Activated CD4-positive, alpha-beta T cell treated with anti-CD3 and anti-CD28 coated beads, Interleukin-10, Interleukin-2, amounts not matched to agents 100 ng/mL and 50 ng/mL, durations not matched to agents 16 hours and 8 hours (primary cell): ENCODE data around the gene ROBO2.

Experiments used
- DNase-seq: peaks from one replicate; pipeline ENCODE4 v3.0.0-alpha.2; 2020

The ROBO2 gene

GRCh38 chr3:77436908-77437307, 397.0 kb downstream of the ROBO2 start:
- DNase-seq = no peak

DNA sequence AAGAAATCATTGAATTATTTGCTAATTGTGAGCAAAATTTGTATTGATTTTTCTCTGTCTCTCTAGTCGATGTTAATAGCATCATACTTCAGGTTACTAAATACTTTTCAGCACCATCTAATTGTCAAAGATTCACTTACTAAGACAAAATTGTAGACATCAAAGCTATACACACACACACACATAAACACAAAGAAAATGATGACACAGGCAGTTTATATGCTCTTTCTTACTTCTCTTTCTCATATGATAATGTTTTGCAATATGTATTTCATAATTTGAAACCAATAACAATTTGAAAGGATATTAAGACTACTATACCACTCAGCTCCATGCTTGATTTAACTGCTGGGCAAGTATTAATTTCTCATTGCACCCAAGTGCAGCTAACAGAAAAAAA, 406.2 kb downstream of the ROBO2 start:
- no peak for DNase-seq

- DNase-seq = no peak
These were observed 406.9 kb downstream of the ROBO2 start for GRCh38 chr3:77446761-77447160.

GRCh38 chr3:77449459-77450350, 409.8 kb downstream of the ROBO2 start:
- DNase-seq = no peak

DNA sequence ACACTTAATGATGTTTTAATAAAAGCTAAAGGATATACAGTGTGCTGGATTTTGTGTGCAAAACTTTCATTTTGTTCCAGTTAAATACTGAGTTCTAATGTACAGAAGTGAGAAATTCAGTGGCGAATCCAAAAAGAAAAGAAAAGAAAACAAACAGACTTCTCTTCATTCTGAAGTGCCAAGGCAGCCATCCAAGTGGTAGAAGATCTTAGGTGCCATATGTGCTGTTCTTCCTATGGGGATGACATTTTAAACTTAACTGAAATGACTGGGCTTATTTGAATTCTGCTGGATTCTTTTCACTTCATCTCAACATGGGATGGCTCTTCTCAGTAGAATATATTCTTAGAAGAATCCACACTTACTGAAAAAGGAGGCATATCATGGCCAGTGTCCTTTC, 416.5 kb downstream of the ROBO2 start:
- no peak for DNase-seq

DNA sequence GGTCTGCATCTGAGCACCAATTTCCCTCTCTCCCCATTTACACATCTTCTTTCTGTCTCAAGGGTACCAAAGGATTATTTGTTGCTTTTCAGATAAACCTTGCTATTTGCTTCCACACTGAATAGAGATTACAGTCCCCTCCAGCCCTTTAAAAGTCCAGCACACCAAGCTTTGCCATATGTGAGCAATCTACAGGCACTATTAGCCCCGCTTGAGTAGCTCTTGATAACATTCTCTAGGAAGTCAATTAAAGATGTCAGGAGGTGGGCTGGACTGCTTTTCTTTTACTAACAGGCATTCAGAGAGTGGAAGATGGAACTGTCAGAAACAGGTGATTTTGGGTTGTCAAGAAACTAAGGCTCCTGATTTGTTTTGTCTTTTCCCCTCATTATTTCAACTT, 417.0 kb downstream of the ROBO2 start:
- no peak for DNase-seq

DNA sequence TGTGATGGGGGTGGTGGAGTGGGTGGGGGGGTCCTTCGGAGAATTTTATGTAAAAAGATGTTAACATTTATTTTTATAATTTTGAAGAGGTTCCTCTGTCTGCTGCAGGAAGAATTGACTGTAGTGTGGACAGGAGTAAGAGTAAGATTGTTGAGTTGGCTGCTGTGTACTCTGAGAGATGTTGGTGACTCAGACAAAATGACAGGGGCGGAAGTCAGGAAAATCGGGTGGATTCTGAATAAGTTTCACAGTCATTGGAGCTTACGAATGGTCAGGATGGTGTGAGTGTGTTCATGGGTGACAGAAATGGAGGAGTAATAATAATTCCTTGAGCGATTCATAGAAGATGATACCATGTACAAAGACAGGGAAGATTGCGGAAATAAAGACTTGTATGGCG, 420.0 kb downstream of the ROBO2 start:
- no peak for DNase-seq

DNA sequence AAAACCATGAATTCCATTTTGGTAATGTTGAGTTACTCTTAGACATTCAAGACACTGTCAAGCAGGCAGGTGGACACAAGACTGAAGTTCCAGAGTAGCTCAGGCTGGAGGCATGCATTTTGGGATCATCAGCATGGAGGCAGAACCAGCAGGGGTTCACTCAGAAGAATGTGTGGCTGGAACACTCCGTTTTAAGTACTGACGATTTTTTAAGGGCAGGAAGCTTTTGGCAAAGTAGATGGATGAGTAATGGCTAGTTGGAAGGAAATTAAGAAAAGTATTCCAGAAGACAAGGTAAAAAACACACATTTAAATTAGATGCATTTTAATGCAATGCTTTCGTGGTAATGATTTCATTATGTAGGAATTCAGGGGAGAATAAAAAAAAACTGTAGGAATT, 420.4 kb downstream of the ROBO2 start:
- no peak for DNase-seq

DNA sequence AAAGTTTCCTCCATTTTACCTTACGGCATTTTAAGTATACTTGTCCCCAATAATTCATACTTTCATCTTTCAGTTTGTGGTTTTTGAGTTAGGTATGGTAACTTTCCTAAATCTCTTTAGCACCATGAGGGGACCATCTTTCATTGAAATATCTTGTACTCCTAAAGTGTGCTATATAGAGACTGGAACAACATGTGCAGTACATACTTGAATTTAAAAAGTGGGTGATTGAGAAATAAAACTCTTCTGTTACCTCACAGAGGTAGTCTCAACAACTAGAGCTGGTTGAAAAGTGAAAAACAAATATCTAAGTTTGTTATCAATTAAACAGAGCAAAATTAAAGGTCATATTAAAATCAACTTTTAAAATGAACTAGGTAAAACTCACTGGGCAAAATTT, 423.1 kb downstream of the ROBO2 start:
- DNase-seq = no peak

DNA sequence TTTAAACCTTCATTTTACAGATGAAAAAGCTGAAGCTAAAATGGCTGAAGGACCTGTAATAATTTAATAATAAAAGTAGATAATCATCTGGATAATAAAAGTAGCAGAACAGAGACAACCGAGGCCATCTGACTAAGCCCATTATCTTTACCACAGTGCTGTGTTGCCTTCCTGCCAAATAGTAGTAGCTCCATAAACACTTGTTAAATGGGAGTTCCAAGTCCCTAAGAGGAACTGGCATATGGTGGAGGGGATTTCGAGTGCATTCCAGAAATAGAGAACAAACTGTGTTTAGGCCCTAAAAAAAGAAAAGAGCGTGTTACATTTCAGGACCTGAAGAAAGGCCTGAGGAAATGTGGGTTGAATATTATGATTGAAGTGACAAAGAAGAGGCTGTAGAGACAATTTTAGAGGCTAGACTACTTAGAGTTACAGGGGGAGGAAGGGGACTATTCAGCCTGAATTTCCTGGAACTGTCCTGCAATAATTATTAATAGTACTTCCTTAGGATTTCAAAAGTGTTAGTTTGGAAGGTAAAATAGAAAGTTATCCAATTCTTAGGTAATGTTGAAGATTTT, 424.3 kb downstream of the ROBO2 start:
- no peak for DNase-seq

DNA sequence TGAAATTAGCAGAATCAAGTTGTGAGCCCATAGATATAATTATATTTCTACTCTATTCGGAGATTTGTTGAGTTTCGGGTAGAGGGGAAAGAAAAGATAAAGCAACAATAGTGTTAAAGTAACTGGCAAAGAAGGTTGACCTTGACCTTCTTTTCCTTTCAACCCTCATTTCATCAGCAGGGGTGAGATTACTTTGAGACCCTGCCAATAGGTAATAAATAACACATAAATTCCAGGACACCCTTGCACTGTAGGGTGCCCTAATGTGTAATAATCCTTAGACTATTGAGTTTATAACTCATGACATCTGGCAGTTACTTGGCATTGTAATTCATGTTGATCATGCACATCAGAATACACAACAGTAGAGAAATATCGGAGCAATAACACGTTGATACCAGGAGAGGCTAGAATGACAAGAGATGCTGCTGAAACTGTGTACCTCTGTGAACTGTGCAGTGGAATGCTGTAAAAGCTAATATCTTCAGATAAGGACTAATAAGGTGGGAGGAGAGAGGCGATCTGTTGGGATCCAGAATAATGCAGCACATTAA, 426.7 kb downstream of the ROBO2 start:
- no peak for DNase-seq

DNA sequence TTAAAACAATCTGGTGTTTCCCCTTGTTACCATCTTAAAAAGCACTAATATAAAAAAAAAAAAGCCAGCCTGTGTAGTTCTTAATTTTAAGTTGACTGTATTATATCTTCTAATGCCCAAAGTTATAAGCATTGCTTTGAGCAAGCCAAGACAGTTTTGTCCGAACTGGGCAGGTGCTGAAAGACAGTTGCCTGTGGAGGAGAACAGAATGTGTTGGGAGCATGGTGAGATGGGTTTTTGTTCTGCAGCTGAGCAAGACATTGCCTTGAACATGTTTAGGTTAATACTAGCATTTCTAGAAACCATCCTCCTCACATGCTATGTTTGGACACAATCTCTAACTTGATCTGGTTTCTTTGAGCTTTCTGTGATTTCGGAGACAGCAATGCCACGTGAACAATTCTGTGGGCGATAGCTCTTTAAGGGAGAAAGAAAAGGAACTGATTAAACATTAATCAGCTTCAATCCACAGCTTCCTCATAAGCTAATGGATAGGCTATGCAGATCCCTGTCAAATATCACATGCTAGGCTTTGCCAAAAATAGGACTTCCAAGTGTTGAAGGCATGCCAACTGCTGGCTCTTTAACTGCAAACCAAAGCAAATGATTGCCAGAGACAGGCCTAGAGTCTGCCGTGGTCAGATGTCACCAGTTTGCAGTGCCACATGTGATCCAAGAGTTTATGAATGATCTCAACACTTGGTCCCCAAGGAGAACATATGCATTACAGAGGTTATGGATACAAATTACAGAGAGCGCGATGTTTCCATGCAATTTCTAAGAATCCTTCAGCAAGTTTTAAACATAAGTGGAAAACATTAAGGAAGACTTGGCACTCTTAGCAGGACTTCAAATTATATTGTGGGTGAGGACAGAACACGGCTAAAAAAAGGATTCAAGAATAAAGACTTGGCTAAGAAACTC, 428.1 kb downstream of the ROBO2 start:
- no peak for DNase-seq

- DNase-seq = no peak
These were observed 428.7 kb downstream of the ROBO2 start for GRCh38 chr3:77468626-77469020.

DNA sequence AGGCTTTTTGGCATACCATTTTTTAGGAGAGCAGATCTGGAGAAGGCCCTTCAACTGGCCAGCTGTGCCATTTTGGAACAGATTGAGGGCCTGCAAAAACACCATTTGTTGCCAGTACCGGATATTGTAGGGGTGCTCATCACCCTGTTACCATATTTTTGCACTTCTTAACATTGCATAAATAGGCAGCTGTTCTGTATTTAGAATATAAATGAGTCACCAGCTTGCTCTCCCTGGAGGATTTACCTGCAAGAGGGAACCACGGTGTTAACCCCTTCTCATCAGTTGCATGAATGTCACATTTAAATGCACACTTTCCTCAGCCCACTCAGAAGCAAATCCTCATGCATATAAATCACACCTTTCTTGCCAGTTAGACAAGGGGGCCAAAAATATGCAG, 435.6 kb downstream of the ROBO2 start:
- no peak for DNase-seq

- no peak for DNase-seq
These were observed 439.1 kb downstream of the ROBO2 start for GRCh38 chr3:77479021-77479420.

DNA sequence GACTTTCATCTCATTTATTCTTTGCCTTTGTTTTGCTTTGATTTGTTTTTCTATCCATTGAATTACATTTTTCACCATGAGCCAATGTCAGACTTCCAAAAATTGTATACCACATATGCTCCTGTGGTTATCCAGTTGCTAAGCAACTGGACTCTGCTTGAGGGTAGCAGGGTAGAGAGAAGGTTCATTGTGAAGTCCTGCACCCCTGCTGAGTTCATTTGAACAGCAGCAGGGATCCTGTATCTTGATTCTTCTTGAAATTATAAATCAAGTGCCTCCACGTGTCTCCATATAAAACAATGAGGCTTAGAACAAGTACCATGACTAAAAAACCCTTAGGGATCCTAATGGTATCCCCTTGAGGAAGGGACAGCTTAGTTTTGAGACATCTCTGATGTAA, 449.3 kb downstream of the ROBO2 start:
- DNase-seq = no peak

DNA sequence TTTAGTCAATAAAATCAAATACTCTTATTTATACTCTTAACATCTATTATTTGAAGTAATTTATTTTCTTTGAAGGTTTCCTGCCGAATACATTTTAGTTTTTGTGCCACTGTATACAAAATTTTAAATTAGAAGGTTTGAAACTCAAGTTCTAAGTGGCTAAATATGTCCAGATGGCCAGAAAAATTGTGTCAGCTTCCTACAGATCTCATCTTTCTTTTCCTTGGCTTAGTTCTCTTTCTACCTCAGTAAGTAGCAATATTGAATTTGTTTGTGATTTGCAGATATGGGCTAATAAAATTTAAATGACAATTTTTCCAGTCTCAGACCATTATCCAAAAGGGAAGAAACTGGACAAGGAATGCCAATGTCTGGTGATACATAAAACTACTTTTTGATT, 452.1 kb downstream of the ROBO2 start:
- DNase-seq = no peak

- no peak for DNase-seq
These were observed 460.8 kb downstream of the ROBO2 start for GRCh38 chr3:77500721-77501120.

- no peak for DNase-seq
These were observed 466.5 kb downstream of the ROBO2 start for GRCh38 chr3:77506384-77506783.

DNA sequence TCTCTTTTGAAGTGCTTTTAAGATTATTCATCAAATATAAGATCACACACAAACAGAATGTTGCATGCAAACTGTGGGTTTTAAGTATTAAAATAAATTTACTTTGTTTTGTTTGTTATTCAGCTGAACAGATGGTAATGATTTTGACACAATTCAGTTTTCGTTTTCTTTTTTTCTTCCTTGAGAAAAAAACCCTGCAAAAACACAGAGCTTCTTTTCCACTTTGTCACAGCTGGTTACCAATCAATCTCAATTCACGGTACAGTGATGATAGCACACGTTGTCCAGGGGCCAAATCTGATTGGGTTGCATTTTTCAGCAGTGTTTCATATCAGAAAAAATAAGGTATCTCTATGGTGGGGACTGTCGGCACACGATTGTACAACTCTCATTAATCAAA, 473.6 kb downstream of the ROBO2 start:
- no peak for DNase-seq

DNA sequence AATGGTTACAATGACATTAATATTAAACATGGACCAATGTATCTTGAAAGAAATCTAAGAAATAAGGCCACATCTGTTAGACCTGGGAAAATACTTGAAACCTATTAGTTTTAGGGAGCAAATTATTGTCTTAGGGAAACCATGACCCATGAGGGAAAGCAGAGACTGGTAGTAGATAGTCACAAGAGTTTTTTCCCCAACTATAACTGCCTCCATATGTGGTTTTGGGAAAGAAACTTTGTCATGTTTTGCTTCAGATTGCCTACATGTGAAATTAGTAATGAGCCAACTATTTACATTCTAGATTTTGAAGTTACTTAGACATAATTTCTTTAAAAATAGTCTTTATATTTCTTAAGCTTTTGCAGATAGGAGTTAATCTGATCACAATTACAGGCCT, 474.9 kb downstream of the ROBO2 start:
- no peak for DNase-seq

DNA sequence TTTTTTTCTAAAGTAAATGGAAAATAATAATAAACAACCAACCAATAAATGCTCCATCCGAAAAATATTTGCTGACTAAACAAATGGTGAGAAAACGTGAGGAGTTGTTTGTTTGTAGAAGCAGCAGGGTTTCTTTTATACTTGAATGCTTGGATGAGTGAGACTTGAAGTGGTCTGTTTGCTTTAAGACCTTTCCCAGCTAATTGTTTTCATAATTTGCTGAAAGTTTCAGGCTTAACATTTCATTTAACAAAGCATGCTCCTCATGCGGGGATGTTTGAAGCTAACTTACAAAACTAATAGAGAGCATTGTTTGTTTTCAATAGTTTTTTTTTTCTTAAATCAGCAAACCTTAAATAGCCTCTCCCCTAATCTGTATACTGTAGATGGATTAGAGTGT, 484.6 kb downstream of the ROBO2 start:
- DNase-seq = no peak

- DNase-seq = no peak
These were observed 485.2 kb downstream of the ROBO2 start for GRCh38 chr3:77524946-77525682.
